GM21528 (cell line): Measurements from ENCODE around the gene FOXO6.

Experiments
- ATAC-seq: cut with Tn5 transposase; IDR thresholded peaks from one replicate; pipeline ENCODE4 v1.9.1; 2021; ENCODE audit warnings: mild to moderate bottlenecking, moderate library complexity; ENCODE audit not compliant: unreplicated experiment, low FRiP score

Gene FOXO6

GRCh38 chr1:41397020-41397419 is 35.8 kb downstream of the FOXO6 start:
- ATAC-seq: no peak

DNA sequence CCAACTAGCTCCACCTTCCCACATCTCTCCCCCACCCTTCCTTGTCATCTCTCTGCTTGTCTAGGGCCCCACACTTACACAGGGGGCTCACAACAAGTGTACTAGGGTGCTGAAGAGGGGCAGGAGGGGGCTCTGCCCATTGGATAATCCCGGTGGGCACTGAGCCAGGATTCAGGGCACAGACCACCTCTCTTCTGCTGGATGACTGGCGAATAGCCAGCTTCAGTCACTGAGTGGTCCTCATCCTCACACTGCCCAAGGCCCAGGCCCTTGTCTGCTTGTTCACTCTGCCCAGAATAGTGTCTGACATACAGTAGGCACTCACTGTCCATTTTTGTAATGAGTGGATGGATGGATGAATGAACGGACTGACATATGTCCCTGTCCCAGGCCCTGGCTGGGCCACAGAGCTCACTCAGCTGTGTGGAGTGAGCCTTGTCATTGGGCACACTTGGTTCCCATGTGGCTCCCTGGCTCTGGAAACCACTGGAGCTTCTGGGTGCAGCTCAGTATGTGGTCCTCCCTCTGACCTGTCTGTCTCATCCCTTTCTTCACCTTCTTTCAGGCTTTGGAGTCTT is 36.6 kb downstream of the FOXO6 start:
- no peak for ATAC-seq

DNA sequence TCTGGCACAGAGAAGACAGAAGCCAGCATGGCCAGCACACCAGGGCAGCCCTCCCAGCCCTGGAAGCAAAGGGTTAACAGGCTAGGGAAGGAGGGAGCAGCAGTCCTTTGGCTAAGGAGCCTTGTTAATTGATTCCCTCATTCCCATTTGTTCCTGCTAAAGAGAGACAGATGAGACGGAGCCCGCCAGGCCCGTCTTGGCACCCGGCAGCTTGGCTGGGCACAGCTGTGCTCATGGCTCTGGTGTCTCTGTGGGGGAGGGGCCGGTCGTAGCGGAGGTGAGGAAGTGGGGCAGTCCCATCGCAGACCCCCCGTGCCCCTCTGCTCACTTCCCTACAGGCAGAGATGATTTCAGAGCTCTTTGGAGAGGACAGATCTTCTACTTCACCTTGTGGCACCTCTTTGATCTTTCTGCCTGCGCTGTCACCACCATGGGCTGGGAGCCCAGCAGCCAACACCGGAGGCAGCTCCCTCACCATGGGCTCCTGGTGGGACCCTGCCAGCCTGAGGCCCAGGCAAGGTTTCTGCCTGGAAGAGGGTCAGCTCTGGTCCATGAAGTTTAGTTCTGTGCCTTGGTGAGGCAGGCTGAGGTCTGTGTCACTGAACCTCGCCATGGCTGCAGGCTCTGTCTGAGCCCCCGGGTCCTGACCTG is 38.0 kb downstream of the FOXO6 start:
- ATAC-seq: no peak

- ATAC-seq: no peak
Measured at GRCh38 chr1:41400225-41400624, 39.0 kb downstream of the FOXO6 start.

GRCh38 chr1:41401899-41402298 is 40.7 kb downstream of the FOXO6 start:
- no peak for ATAC-seq

- no peak for ATAC-seq
Measured at GRCh38 chr1:41404308-41404761, 43.1 kb downstream of the FOXO6 start.

GRCh38 chr1:41407664-41408252 is 46.5 kb downstream of the FOXO6 start:
- no peak for ATAC-seq

GRCh38 chr1:41408691-41409090 is 47.5 kb downstream of the FOXO6 start:
- ATAC-seq: no peak

- no peak for ATAC-seq
Measured at GRCh38 chr1:41409825-41410224, 48.6 kb downstream of the FOXO6 start.

DNA sequence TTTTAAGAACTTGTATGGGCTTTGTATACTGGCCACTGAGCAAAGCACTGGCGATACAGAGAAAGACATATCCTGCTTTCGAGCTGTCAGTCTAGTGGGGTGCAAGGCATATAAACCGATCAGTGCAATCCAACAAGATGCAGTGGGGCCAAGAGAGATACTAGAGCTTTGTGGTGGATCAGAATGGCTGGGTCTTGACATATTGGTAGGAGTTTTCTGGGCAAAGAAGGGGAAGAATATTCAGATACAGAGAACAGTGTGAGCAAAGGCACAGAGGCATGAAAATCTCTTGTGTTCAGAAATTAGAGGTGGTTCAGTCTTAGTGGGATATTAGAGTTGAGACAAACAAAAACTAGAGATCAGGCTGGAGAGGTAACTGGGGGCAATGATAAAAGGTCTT is 49.2 kb downstream of the FOXO6 start:
- no peak for ATAC-seq

GRCh38 chr1:41411229-41411628 is 50.0 kb downstream of the FOXO6 start:
- no peak for ATAC-seq

- no peak for ATAC-seq
Measured at GRCh38 chr1:41412748-41413147, 51.5 kb downstream of the FOXO6 start.

GRCh38 chr1:41413748-41414281 is 52.6 kb downstream of the FOXO6 start:
- no peak for ATAC-seq

GRCh38 chr1:41414296-41414695 is 53.1 kb downstream of the FOXO6 start:
- no peak for ATAC-seq

GRCh38 chr1:41414716-41415306 is 53.6 kb downstream of the FOXO6 start:
- no peak for ATAC-seq

- ATAC-seq: no peak
Measured at GRCh38 chr1:41416081-41416480, 54.8 kb downstream of the FOXO6 start.

- no peak for ATAC-seq
Measured at GRCh38 chr1:41416552-41417334, 55.5 kb downstream of the FOXO6 start.

DNA sequence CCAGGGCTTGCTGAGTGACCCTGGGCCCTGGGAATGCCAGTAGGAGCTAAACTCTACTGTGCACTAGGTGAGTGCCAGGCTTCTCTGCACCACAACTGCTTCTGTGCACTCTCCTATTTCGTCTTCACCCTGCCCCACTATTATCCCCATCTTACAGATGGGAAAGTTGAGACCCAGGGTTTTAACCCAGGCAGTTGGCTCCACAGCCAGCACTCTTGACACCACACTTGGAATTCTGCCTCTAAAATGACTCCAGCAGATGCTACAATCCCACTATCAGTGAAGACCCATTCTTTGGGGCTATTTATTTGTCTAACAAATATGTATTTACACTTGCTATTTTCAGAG is 56.1 kb downstream of the FOXO6 start:
- no peak for ATAC-seq

- no peak for ATAC-seq
Measured at GRCh38 chr1:41417746-41418145, 56.5 kb downstream of the FOXO6 start.

DNA sequence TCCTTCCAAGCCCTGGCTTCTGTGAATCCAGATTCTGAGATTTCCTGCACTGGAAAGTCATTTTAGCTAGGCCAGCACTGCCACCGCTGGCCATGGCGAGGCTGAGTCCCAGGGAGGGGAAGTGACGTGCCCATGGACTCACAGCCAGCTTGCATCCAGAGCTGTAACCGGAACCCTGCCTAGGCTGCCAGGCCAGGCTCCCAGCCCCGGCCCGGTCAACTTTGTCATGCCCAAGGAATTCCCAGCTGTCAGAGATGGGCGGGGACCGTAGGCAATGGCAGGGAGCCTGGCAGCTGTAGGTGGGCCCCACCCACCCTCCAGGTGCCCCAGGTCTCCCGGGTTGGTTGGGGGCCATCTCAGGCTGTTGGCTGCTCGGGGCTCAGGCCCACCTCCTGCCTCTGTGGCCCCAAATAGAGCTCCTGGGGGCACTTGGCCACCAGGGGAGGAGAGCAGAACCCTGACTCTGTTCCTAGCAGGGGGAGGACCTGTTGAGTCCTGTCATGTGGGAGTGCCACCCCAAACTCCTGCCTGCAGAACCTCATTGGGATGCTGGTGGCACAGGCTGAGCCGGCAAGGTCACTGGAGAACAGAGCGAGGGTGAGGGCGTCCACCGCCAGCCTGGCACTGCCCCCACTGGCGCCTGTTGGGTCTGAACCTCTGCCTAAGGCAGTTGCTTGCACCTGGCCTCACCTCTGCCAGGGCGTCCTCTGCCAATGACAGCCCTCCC is 57.8 kb downstream of the FOXO6 start:
- ATAC-seq: no peak
